Astrocyte of the spinal cord (primary cell): Measurements from ENCODE around the gene EHD1.
A peak's percentile ranks its signal among the peaks of the same experiment; 100 is the strongest.

Experiments
- DNase-seq: peaks from one replicate; pipeline ENCODE4 v3.0.0; 2011; ENCODE audit warnings: low read depth, low spot score
- H3K4me3 ChIP-seq: 2 replicates; pipeline ENCODE4 v1.5.1; 2011; ENCODE audit warnings: low read depth, mild to moderate bottlenecking, low read length, moderate library complexity
- in situ Hi-C: cut with HindIII; loops from 2 replicates; pipeline ENCODE4 v1.10.0; 2017; ENCODE audit warnings: low sequenced_read_pairs
- TF ChIP-seq, protein P1 (sequence below): IDR thresholded peaks from 2 replicates; pipeline ENCODE4 v1.5.1; 2012; ENCODE audit warnings: low read depth, mild to moderate bottlenecking, low read length, inconsistent platforms

The EHD1 gene

DNA sequence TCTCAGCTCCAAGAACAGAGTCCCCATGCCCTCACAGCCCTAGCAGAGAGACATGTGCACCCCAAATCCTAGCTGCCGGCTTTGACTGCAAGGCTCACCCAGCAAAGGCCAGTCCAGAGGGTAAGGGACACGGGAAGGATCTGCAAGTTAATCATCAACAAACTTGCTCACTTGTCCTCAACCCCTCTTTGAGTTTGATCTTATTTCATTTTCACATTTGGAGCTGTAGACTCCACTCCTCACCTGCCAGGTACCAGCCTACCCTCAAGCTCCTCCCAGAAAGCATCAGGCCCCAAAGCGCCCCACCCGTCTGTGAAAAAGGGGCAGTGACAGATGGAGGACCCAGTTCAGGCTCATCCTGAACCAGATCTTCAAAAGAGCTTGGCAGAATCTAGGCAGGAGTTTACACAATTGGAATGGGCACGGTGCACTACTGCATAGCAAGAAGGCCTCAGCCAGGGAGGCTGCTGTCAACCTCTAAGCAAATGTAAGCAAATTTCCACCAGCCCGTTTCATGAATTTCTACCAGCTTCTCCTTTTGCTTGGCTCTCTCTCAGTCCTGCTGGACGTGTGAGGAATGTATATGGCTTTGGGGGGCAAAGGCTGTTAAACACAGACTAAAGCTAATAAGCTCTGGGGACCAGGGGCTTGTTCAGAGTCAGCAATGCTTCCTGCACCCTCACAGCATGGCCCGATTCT, 5.5 kb downstream of the EHD1 start:
- no peak for DNase-seq
- in situ Hi-C loops: no loop called here
- H3K4me3 ChIP-seq: no peak overlapping the region
- TF ChIP-seq, protein P1, sequence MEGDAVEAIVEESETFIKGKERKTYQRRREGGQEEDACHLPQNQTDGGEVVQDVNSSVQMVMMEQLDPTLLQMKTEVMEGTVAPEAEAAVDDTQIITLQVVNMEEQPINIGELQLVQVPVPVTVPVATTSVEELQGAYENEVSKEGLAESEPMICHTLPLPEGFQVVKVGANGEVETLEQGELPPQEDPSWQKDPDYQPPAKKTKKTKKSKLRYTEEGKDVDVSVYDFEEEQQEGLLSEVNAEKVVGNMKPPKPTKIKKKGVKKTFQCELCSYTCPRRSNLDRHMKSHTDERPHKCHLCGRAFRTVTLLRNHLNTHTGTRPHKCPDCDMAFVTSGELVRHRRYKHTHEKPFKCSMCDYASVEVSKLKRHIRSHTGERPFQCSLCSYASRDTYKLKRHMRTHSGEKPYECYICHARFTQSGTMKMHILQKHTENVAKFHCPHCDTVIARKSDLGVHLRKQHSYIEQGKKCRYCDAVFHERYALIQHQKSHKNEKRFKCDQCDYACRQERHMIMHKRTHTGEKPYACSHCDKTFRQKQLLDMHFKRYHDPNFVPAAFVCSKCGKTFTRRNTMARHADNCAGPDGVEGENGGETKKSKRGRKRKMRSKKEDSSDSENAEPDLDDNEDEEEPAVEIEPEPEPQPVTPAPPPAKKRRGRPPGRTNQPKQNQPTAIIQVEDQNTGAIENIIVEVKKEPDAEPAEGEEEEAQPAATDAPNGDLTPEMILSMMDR: no peak

DNA sequence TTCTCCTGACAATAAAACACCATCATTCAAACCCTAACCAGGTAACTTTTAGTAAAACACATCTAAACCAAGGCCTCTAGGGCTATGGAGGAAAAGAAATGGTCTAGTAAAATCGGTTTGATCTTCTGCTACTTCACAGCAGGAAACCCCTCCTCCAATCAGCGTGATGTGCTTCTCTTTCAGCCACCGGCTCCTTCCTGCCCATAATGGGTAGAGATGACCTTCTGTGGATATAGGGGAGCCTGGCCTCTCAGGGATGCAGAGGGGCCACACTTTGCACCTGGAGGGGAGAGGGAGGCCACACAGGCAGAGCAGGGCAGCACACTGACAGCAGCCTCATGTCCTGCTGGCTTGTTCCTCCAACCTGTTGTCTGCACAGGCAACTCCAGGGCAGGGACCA, 6.9 kb downstream of the EHD1 start:
- in situ Hi-C loops: no loop called here
- H3K4me3 ChIP-seq: no peak overlapping the region
- DNase-seq: no peak
- TF ChIP-seq, protein P1: no peak

DNA sequence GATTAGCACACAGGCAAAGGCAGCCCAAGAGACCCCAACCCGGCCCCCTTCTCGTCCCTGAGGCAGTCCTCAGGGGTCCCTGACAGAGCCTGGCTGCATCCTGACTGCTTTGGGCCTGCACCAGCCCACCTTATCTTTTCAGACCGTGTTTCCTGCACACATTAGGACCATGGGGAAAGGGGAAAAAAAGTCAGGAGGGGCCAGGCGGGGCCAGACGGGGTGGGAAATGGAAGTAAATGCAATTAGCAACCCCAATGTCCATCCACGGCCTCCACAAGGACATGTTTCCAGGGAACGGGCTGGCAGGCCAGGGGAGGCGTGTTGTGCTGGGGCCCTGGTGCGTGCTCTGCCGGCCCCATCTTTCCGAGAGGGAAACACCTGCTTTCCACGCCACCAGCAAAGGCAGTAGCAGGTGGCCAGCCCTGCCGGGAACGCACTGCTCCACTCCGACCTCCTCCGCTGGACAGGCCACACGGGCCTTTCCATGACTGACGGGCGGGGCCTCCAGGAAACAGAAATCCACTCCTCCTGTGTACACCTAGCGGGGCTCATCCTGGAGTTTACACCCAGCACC, 7.4 kb downstream of the EHD1 start:
- TF ChIP-seq, protein P1: no peak
- no peak overlapping the region for H3K4me3 ChIP-seq
- in situ Hi-C loops: no loop called here

DNA sequence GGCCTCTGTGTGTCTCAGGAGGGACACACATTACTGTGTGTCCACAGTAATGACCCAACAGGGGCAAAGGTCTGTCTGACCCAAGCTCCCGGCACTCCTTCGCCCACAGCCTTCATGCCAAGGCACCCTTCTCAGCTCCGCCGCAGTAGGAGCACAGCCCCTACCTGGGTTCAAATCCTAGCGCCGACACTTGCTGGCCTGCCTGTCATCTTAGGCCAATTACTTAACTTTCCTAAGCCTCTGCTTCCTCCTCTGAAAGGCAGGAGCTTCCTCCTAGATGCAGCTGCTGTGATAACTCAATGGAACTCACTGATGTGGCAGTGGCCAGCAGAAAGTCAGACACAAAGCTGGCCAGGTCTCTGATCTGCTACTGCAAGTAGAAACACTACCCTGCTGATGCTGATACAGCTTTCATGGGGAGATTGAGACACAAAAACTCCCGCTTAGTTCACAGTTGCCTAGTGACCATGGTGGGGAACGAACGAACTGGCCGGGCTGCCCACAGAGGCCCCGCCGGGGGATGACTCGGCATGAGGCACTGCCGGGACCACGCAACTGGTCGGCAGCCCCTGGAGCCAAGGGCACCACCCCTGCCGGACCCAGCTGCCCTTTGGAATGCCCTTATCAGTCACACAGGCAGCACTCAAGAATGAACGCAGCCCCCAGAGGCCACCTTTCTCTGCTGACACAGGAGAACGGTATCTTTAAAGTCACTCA, 8.1 kb downstream of the EHD1 start:
- TF ChIP-seq, protein P1: no peak
- peak; percentile 71 for DNase-seq
- in situ Hi-C loops: no loop called here
- no peak overlapping the region for H3K4me3 ChIP-seq

More for the DNA sequence above, 7.4 kb downstream of the EHD1 start:
- no peak for DNase-seq

DNA sequence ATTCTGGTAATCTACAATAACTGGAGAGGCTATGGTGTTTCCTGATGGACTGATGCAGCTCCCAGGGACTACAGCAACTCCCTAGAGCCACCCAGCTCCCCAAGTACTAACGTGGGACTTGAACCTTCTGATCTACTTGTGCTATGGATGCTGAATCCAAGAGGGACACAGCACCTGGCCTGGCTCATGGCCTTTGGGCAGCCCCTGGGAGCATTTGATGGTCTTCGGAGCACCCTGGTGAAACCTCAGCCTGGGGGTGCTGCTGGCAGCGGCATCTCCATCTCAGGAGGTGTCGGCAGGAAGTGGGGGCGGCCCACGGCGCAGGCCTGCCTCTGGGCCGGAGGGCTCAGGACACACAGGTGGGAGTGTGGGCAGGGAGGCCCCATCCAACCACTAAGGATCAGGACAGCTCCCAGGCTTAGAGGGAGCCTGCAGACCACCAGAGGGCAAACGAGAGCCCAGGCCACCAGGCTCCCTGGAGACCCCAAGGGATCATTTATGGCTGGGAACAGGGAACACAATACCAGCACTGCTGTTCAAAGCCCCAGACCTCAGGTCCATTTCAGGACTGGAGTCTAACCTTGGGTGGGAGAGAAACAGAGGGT, 8.7 kb downstream of the EHD1 start:
- in situ Hi-C loops: no loop called here
- H3K4me3 ChIP-seq: no peak overlapping the region
- TF ChIP-seq, protein P1: peak; percentile 51
- no peak for DNase-seq

DNA sequence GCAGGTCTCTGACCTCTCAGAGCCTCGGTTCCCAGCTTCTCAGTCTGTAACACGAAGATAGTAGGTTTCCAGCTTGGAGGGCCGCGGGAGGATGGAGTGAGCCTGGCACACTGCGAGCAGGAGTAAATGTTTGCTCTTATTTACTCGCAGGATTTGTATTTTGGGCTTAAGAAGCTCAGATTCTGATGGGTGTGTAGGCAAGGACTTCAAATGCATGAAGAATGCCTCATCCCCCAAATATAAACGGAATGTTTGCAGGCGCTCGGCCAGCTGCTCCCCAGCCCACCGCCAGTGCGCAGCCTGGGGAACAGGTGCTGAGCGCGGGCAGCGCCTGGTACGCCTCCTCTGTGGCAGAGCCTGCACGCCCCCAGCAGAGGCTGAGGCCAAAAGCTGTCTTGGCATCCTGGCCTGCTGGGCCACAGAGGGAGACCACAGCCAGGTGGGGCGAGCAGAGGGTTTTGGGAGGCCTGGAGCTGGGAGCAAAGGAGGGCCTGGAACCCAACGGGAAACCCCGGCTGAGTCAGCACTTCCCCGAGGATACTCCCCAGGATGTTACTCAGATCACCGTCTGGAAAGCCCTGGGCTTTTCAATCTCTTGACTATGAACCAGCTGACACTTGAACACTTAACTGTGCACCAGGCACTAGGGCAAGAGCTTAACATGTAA, 9.4 kb downstream of the EHD1 start:
- TF ChIP-seq, protein P1: no peak
- in situ Hi-C loops: no loop called here
- DNase-seq: peak; percentile 90
- no peak overlapping the region for H3K4me3 ChIP-seq
